Measurements from ENCODE around the gene PRRG1. TPM values are rescaled to one million over a fixed set of nuclear protein-coding genes. Genes with fewer than 3 reads are reported as not detected.

PRRG1 gene
- total RNA-seq, 1 donor from 2014 or later: 12.9 TPM

- Histone ChIP-seq H3K36me3 (no peaks in the 10 kb centered on the region), H3K4me3 (no peak overlapping the region), H3K9me3 (replicated peaks) (no peaks in the 10 kb centered on the region), H3K4me1 (no peaks in the 10 kb centered on the region), H3K27me3 (ENCODE audit: low read depth) (no peaks in the 10 kb centered on the region), H3K27ac (replicated peaks) (no peak overlapping the region)
- intact Hi-C loops (cut with micrococcal nuclease): no loop called here
- no peak for TF ChIP-seq CTCF (IDR thresholded peaks at IDR 0.05; ENCODE audit: borderline replicate concordance)
- no peak for DNase-seq
Measured at GRCh38 chrX:37320541-37321203, 28.5 kb upstream of the PRRG1 start.

DNA sequence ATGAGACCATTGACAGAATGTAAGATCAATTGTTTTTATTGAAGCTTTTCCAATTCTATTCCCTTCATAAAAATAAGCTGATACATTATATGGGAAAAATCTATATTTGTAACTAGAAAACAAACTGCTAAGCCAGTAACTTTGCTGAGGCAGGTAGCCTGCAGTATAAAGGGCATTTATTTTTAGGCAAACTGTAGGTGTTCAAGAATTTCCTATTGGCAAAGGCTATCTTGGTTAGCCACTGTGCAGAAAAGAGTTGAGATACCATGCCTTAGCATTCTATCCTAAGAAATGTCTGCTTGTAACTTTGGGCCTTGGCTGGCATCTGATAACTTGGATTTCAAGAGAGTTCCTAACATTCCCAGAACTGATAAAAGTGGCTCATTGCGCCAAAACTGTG is 18.5 kb upstream of the PRRG1 start:
- Histone ChIP-seq H3K4me3 (no peak overlapping the region), H3K27ac (replicated peaks) (peak overlapping the region; percentile 23), H3K4me1 (peaks cover 18% of the 10 kb centered on the region), H3K27me3 (ENCODE audit: low read depth) (no peaks in the 10 kb centered on the region), H3K36me3 (no peaks in the 10 kb centered on the region), H3K9me3 (replicated peaks) (no peaks in the 10 kb centered on the region)
- no peak for DNase-seq
- intact Hi-C loops (cut with micrococcal nuclease): no loop called here
- no peak for TF ChIP-seq CTCF (IDR thresholded peaks at IDR 0.05; ENCODE audit: borderline replicate concordance)

GRCh38 chrX:37331546-37331945 is 17.6 kb upstream of the PRRG1 start:
- no peak for TF ChIP-seq CTCF (IDR thresholded peaks at IDR 0.05; ENCODE audit: borderline replicate concordance)
- no peaks in the 10 kb centered on the region for H3K9me3 ChIP-seq (replicated peaks)
- no peaks in the 10 kb centered on the region for H3K36me3 ChIP-seq
- H3K4me3 ChIP-seq: no peak overlapping the region
- no peaks in the 10 kb centered on the region for H3K27me3 ChIP-seq (ENCODE audit: low read depth)
- intact Hi-C loops (cut with micrococcal nuclease): no loop called here
- H3K4me1 ChIP-seq: peaks cover 18% of the 10 kb centered on the region
- DNase-seq: no peak
- H3K27ac ChIP-seq (replicated peaks): no peak overlapping the region

DNA sequence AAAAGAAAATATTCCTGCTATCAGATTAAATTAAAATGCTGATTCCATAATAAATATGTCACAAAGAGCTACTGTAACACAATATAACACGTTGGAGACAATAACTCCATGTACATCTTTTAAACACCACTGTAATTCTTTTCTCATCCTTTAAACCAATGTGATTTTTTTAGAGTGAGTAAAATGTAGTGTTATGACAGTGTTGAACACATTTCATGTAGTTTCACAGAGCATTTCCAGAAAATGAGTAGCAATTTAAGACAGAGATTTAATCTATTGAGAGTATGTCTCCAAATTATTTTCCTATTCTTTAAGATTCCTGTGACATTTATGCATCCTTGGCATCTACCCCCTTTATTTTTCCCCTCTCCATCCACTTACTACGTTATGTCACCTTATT is 17.1 kb upstream of the PRRG1 start:
- H3K4me1 ChIP-seq: peaks cover 18% of the 10 kb centered on the region
- DNase-seq: no peak
- TF ChIP-seq CTCF (IDR thresholded peaks at IDR 0.05; ENCODE audit: borderline replicate concordance): no peak
- no peak overlapping the region for H3K4me3 ChIP-seq
- intact Hi-C loops (cut with micrococcal nuclease): no loop called here
- H3K9me3 ChIP-seq (replicated peaks): no peaks in the 10 kb centered on the region
- no peak overlapping the region for H3K27ac ChIP-seq (replicated peaks)
- H3K27me3 ChIP-seq (ENCODE audit: low read depth): no peaks in the 10 kb centered on the region
- no peaks in the 10 kb centered on the region for H3K36me3 ChIP-seq

DNA sequence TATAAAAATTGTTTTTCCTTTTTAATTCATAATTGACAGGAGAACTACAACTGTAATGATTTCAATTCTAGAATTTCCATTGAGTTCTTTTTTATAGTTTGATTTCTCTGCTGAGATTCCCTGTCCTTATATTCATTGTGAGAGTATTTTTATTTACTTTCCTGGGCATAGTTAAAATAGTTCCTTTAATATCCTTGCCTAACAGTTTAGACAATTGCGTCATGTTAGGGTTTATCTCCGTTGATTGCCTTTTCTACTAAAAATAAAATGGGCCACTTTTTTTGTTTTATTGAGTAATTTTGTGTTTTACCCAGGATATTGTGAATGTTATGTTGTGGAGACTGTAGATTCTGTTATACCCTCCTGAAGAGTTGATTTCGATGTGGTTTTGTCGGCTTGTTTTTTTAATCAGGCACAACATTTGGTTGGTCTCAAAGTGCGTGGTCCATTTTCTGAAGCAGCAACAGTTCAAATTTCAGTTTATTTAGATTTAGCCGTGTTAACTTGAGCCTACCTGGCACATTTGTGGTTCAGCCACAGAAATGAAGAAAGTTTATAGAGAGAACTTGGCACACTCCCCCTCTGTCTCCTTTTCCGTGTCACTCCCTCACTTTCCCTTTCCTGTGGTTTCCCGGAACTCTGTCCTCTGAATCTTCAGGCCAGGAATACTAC is 16.0 kb upstream of the PRRG1 start:
- intact Hi-C loops (cut with micrococcal nuclease): no loop called here
- H3K27ac ChIP-seq (replicated peaks): no peak overlapping the region
- peaks cover 18% of the 10 kb centered on the region for H3K4me1 ChIP-seq

More for the DNA sequence above, 16.0 kb upstream of the PRRG1 start:
- no peak for TF ChIP-seq CTCF (IDR thresholded peaks at IDR 0.05; ENCODE audit: borderline replicate concordance)
- no peak for DNase-seq
- H3K9me3 ChIP-seq (replicated peaks): no peaks in the 10 kb centered on the region
- no peak overlapping the region for H3K4me3 ChIP-seq
- H3K27me3 ChIP-seq (ENCODE audit: low read depth): no peaks in the 10 kb centered on the region
- no peaks in the 10 kb centered on the region for H3K36me3 ChIP-seq

Data from left ventricle myocardium inferior (tissue), 1 donor.